HG03521 (cell line): ENCODE measurements around the gene LRRC74A.

Source experiments
- ATAC-seq: cut with Tn5 transposase; IDR thresholded peaks from one replicate; pipeline ENCODE4 v1.9.1; 2021; ENCODE audit warnings: mild to moderate bottlenecking, moderate library complexity; ENCODE audit not compliant: unreplicated experiment

Gene LRRC74A

DNA sequence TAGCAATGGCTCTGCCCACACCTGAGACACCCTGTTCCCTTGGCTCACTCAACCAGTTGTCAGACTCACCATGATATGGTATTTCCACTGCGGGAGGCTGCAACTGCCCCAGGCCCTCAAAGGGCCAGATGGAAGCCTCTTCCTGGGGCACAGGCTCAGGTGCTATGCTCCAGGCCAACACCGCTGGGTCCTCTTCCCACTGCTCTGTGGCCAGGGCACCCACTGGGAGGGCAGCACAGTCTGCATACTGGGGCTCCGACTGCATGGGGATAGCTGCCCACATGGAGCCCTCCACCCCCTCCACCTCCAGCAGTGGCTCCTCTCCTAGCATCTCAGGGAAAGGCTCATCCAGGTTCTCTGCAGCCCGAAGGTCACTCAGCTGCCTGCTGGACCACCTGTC, 17.2 kb upstream of the LRRC74A start:
- no peak for ATAC-seq

DNA sequence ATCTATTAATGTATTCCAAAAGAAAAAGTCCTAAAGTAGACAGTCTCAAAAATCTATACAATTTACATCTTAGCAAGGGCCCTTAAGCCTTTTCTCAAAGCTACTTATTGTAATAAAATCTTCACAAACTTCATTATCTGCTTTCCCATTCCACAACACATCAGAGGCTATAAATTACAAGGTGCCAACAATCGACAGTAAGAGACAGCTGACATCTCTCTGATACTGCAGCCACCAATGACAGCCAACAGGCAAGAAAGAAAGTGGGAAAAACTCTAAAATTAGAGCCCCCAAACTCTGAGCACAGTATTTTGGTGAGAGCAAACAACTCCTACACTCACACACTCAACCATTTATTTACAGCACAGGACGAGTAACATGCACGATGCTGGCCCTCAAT, 15.7 kb upstream of the LRRC74A start:
- no peak for ATAC-seq

DNA sequence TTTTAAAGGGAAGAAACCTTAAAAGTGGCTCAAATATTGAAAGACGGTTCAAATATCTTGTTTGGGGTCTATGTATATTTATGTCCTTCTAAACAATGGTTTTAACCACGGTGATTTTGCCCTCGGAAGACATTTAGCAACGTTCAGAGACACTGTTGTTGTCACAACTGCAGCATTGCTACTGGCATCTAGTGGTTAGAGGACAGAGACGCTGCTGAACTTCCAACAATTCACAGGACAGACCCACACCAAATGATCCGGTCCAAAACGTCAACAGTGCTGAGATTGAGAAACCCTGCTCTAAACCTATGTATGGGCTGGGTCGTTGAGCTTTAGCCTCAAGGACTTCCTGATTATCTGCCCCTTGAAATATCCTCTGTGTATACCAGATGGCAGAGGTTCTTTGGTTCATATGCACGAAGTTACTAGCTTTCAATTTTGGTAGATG, 15.2 kb upstream of the LRRC74A start:
- no peak for ATAC-seq

DNA sequence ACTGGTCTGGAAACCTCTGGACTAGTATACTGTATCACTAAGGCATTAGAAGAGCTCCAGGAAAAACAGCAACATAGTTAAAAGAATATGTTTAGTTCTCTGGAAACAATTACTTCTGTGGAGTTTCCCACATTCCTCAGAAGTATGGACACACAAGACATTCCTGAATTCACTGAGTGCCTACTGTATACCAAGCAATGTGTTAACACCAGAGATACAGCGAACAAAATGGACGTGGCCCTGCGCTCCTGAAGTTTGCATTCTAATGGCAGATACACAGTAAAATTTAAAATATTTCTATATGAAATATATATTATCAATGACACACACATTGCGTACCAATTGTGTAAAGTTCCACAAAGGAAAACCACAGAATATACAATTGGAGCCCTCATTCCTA, 14.6 kb upstream of the LRRC74A start:
- no peak for ATAC-seq

DNA sequence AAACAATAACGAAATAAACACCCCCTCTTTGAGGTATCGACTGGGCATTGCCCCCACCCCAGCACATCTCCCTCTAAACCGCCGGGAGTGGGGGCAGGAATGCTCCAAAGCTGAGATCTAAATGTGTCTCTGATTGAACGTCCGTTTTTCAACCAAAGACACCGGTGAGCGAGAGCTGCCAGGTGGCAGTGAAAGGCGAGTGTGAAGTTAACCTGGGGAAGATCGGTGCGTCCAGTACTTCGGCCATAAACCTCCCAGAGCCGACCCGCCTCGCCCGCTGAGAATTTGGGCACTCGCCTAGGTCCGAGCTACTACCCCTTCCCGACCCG, 14.2 kb upstream of the LRRC74A start:
- ATAC-seq: no peak

DNA sequence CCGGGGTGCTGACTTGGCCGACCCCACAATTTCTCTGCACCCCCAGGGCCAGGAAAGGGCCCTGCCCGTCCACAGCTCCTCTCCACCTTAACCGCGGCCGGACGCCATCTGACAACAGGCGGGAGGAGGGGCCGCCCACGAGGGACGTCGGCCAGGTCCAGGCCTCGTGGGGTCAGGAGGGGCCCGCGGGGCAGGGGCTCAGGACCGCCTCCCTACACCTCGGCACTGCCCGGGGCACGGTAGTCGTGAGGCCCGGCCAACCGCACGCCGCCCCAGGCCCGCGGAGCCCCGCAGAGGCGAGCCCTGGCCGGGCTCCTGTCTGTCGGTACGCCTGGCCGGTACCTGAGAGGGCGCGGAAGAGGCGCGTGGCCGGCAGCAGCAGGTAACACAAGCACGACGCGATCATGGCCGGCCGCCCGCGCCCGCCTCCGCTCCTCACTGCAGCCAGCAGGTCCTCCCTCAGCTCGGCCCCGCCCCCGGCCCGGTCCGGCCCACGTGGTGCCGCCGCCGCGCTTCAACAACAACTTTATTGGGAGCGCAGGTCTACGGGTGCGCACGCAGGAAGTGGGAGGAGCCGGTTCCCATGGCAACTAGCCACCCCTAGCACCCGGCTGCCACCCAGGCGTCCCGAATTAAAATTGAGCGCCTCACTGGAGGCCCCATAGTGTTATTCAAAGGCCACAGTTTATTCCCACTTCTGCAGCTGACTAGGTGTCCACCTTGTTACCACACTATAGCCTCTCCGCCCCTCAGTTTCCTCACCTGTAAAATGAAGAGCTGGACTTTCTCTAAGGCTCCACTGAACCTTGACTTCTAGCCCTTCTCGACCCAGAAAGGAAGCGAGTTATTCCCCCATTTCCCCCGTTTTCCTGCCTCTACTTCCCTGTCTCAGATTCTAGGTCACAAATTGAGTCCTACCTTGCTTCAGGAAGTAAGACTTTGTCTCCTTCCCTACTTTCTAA, 13.5 kb upstream of the LRRC74A start, which contains the start of gene ANGEL1:
ANGEL1 (minus strand) TSS at position 461 of the 962 bp plus-strand sequence; CDS start at position 406, 55 bp downstream.
- ATAC-seq: peak; percentile 80

DNA sequence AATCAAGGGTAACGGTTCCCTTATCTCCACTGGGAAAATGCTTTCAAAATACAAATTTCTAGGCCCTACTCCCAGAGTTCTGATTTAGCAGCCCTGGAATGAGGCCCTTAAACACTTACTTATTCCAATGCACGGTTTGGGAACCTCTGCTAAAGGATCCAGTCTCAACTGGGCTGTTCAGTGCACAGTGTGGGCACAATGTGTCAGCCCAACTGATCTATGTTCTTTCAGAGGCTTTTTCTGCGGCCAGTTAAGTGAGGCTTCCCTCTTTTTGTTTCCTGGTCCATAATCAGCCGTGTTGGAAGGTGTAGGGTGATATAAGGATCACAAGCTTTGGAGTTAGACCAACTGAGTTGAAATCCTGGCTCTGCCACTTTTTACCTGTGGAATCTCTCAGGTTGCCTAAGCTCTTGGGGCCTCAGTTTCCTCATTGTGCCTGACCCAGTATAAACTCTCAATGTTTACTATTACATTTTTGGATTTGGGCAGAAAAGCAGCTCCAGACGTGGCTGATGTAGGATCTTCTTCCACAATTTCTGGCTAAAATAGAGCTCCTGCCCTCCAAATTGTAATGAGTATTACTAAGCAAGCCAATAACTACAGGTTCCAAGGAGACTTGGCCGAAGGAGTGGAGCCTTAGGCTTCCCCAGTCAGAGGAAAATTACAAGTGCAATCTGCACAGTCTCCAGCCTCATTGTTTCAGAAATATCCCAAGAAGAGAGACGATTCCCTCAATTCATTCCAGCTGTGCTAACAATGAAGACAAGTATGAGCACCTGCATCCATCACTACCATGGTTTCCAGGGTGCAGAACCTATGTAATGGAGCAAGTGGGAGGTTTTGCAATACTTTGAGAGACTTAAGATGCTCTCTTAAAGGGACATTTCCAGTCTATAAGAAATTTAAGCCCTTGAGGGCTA, 11.2 kb upstream of the LRRC74A start:
- no peak for ATAC-seq

DNA sequence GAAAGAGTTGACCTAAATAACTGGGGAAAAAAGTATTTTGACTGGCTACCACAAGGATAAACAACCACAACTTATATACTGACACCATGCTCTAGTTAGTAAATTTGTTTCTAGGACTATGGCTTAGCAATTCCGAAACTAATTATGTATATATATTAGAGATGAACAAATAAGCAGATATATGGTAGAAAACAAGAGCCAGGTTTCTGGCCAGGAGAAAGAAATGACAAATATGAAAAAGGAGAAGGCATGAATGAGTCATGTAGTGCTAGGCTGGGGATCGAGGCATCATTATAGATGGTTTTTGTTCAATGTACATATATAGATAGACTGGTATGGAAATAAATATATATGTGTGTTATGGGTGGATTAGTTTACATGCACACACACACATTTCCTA, 5.5 kb upstream of the LRRC74A start:
- ATAC-seq: no peak

DNA sequence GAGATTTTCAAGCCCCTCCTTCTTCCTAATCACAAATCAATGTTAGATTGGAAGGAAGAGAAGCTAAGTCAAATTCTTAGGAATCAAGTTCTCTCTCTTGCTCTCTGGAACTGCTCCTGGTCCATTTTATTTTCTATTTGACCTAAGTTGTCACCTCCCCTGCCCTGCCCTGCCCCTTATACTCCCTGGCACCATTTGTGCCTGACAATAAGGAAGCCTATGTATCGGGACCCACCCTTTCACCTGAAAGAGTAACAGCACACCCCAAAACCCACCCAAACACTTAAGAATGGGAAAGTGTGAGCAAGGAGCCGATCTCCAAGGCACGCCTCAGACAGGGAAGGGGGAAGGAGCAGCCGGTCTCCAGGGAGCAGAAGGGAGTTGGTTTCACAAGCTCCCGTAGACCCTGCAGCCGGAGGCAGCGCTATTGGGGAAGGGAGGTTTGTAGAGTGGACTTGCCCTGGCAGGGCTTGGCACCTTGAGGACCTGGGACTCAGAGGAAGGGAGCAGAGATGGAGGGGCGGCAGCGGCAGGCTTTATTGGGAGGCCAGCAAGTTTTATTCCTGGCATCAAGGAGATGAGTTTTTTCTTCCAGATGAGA, 1.6 kb downstream of the LRRC74A start:
- no peak for ATAC-seq

DNA sequence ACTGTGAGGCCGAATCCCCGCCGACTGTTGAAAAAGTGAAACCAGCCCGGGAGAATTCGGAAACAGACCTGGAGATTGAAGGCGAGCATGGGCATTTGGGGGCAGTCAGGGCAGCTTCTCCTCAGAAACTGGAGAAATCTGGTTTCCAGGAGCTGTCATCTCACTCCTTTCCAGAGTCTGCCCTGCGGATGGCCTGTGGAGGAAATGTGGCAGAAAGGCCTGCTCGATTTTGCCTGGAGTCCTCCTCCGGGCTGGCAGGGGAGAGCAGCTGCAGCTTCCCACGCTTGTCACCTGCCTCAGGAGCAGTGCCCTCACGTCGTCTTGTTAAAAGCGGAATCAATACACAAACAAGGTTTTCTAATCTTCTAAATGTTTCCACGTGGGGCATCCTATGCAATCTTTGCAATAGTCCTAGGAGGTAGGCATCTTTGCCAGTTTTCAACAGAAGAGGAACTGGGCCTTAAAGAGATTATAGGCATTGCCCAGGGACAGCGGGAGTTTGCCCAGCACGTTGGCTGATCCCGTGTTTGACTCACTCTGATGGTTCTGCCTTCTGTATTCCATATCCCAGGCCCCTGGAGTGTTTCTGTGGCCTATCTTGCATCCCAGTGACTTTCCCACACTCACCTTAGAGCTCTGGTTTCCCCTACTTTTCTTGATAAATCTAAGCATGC, 2.3 kb downstream of the LRRC74A start:
- no peak for ATAC-seq

DNA sequence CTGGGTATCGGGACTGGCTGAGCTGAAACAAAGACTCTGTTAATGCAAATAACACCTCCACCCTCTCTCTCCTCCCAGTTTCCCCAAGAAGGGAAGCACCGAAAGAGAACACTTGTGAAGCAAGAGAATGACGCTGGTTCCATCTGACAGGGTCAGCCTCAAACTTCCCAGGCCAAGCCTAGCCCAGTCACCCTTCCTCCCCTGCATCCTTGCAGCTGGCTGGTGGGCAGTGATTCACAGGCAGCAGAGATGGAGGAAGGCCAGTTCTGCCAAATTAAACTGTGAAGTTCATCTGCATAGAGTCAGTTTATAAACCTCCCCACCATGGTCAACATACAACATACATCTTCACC, 2.8 kb downstream of the LRRC74A start:
- no peak for ATAC-seq

DNA sequence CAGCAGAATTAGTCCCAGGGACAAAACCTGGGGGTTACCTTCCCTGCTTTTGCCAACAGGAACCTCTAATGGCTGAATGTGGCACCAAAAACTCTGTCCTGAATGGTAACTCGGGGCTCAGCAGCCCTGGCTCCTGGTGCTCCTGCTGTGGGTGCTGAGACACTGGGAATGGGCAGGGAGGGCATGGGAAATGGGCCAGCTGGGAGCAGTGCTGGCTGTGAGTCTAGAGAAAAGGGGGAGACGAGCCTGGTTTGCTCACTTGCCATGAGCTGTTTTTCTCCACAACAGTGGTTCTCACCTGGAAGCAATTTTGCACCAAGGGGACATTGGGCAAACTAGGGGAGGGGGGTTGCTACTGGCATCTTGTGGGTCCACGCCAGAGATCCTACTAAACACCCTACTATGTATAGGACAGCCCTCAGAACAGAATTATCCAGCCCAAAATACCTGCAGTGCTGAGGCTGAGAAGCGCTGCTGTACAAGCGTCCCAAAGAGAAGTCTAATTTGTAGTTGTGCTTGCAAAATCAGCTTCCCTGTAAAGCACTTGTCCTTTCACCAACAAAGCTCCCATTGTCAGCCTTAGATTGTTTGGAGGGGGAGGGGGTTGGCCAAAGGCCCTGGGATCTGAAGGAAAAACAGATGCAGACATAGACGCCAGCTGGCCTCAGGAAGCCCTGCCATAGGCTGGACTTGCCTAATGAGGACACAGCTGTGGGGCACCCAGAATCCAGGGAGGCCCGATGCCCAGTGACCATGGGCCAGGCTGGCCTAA, 3.6 kb downstream of the LRRC74A start:
- no peak for ATAC-seq

DNA sequence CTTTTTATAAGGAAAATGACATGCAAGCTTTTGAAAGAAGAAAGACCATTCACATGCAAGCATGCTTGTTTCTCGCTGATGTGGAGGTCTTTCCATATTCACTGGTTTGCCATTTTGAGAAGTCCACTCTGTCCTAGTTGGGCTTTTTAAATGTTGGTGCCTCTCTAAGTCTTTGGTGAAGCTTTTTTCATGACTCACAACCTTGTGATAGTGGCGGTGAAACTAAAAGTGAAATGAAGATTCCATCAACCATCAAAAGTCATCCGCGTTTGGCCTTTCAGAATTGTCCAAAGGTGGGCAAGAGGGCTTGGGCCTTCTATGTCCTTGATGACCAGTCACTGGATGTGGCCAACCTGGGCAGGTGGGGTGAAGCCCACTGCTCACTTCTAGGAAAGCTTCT, 4.3 kb downstream of the LRRC74A start:
- no peak for ATAC-seq

DNA sequence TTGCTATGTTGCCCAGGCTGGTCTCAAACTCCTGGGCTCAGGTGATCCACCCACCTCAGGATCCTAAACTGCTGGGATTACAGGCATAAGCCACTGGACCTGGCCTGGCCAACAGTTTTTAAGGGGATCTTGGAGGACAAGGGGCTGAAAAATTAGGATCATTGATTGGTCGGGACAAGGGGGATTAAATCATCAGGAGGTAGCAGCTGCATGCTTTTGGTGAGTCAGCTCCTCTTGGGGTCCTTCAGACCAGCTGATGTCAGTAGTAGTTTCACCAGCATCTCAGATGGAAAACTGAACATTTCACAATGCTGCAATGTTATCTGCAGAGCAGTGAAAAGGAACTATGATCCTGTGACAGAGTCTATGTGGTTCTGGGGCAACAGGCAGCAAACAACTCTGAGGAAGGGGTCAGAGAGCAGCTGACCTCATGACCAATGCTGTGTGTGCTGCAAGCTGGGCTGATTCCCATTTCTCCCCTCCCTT, 6.3 kb downstream of the LRRC74A start:
- ATAC-seq: no peak

DNA sequence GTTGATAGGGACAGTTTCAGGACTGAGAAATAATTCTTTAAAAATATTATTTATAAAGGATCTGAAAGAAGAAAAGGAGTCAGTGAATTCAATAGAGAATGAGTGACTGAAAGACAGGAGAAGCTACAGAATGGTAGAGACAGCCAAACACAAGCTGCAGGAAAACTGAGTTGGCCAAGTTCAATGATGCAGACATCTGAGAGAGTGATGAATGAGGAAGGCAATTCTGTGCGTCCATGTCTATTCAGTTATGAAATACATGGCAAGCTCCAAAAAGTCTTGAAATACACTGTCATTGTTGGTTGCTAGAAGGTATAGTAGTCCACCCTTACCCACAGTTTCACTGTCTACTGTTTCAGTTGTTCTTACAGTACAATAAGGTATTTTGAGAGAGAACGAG, 6.8 kb downstream of the LRRC74A start:
- ATAC-seq: no peak

DNA sequence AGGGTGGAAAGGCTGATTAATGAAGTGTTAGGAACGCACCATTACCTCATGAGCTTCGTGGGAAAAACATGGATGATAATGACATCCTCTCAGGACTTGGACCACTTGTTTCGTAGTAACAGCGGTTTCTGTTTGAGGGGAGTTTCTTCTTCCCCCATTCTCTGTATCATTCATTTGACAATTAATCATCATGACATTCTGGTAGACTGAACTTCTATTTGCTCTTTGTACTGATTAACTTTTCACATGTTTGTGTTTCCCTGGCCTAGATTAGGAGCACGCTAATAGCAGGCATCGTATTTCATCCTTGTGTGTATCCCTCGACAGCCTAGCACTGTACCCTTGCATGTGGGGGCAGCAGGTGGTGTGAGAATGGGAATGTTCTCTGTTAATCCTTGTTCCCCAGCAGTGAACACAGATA, 8.0 kb downstream of the LRRC74A start:
- ATAC-seq: no peak

DNA sequence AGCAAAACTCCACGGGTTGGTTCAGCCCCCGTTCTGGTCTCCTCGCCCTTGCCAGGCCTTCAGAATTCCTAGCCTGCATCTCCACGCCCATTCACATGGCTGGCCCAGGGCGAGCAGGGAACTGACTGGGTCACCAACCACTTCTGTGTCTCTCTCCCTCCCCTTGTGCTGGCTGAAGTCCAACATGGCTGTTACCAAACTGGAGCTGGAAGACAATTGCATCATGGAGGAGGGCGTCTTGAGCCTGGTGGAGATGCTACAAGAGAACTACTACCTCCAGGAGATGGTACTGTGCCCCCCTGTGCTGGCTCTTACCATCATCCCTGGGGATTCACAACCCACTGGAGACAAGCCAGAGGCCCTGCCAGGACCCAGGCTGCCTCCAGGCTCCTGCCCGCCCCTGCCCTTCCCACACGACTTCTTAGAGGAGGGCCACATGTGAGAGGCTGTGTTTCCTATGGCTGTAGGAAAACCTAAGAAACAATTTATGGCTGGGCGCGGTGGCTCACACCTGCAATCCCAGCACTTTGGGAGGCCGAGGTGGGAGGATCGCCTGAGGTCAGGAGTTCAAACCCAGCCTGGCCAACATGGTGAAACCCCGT, 9.9 kb downstream of the LRRC74A start:
- ATAC-seq: no peak

DNA sequence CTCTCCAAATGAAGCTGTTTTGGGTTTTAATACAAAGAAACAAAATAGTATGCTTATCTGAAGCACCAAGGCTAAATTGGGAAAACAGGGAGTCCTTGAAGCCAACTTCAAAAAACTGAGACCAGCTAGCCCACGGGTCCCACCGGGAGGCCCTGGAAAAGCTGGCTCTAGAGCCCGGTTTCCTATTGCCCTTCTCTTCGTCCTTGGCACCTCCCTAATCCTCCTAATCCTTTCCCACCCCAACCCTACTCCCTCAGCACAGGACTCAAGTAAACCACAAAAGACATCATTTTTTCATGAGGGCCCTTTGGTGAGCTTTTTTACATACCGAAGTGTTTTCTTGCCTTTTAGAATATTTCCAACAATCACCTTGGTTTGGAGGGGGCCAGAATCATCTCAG, 11.3 kb downstream of the LRRC74A start:
- no peak for ATAC-seq

DNA sequence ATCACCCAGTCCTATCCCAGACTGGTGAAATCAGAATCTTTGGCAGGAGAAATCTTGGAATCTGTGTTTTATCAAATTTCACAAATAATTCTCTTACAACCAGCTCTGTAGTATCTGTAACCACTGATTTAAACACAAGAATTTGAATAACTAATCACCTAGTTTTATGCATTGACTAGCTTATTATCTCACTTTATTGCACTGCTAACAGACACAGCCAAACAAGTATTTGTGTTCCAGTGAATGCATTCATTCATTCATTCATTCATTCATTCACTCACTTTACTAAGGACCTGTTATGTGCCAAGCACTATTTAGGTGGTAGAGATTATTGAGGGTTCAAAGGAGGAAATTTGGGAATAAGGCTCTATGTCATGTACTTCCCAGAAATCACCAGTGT, 16.2 kb downstream of the LRRC74A start:
- no peak for ATAC-seq
